Breast epithelium (tissue), 4 donors: ENCODE results near the gene FBXO7. TPM values are rescaled to one million over a fixed set of nuclear protein-coding genes. Genes with fewer than 3 reads are reported as not detected.

Experiments used
- DNase-seq, 2 donors: peaks; one replicate each; pipeline ENCODE4 v3.0.0-alpha.2; 2019; ENCODE audit warnings: low spot score in 2 of 2
- H3K27ac ChIP-seq, 2 donors: fragments of 200-600 bp; sonication (generic) in 1 of 2; one replicate each; pipeline ENCODE4 v1.5.1; 2016 to 2019; ENCODE audit warnings: mild to moderate bottlenecking in 1 of 2
- H3K27me3 ChIP-seq, 2 donors: fragments of 200-600 bp; sonication (generic) in 1 of 2; one replicate each; pipeline versions ENCODE4 v1.5.1 to v1.6.0; 2017 to 2019; ENCODE audit warnings: control low read depth in 1 of 2, mild to moderate bottlenecking in 1 of 2
- H3K36me3 ChIP-seq: fragments of 200-600 bp; one replicate; pipeline ENCODE4 v1.5.1; 2019
- H3K4me1 ChIP-seq, 2 donors: fragments of 200-600 bp; sonication (generic); one replicate each; pipeline ENCODE4 v1.5.1; 2016 to 2019; ENCODE audit warnings: control low read depth in 1 of 2
- H3K4me3 ChIP-seq, 3 donors: fragments of 200-600 bp; sonication (generic); 1 replicate in 2 of 3; 2 replicates in 1 of 3; pipeline ENCODE4 v1.5.1; 2016 to 2019; ENCODE audit warnings: mild to moderate bottlenecking in 3 of 3, moderate library complexity in 2 of 3
- H3K9me3 ChIP-seq, 2 donors: fragments of 200-600 bp; sonication (generic) in 1 of 2; one replicate each; pipeline ENCODE4 v1.5.1; 2016 to 2019; ENCODE audit warnings: control low read depth in 1 of 2
- CTCF ChIP-seq, 3 donors: fragments of 450-650 bp; IDR thresholded peaks; one replicate each; pipeline ENCODE4 v1.5.1; 2016 to 2017; ENCODE audit warnings: antibody characterized with exemption in 3 of 3, mild to moderate bottlenecking in 3 of 3, moderate library complexity in 3 of 3
- POLR2A ChIP-seq: fragments of 450-650 bp; IDR thresholded peaks from one replicate; pipeline ENCODE4 v1.6.1; 2016; ENCODE audit warnings: antibody characterized with exemption, mild to moderate bottlenecking, moderate library complexity
- POLR2AphosphoS5 ChIP-seq, 3 donors: sonication (generic); formaldehyde crosslinking; IDR thresholded peaks; one replicate each; pipeline ENCODE4 v1.6.1; 2017; ENCODE audit warnings: antibody characterized with exemption in 3 of 3
- intact Hi-C: fragments of 100-400 bp; cut with DNase I; formaldehyde crosslinking; loops from one replicate; pipeline ENCODE4 v1.15.1; 2023; ENCODE audit warnings: low total_unique reads
- total RNA-seq, 3 donors: library from RNA; depleted of rRNA; stranded (reverse); fragments of >200 nt; gene quantifications; one replicate each; pipeline ENCODE4 v1.1.0, GENCODE V29; 2016

Gene FBXO7
- total RNA-seq, 3 donors from 2014 or later = 73.7 to 119 (median 107) TPM

- intact Hi-C loops = no loop called here
- Histone ChIP-seq H3K4me1 (no peaks in the 10 kb centered on the region), H3K36me3 (no peaks in the 10 kb centered on the region), H3K4me3 (no peak overlapping the region), H3K9me3 (no peaks in the 10 kb centered on the region), H3K27me3 (no peaks in the 10 kb centered on the region), H3K27ac (no peak overlapping the region)
- no peak for DNase-seq
- TF ChIP-seq CTCF (IDR thresholded peaks at IDR 0.05) = no peak
- TF ChIP-seq POLR2A = no peak
- TF ChIP-seq POLR2AphosphoS5 (IDR thresholded peaks at IDR 0.05) = no peak
Measured at GRCh38 chr22:32501836-32502752, 27.5 kb downstream of the FBXO7 start.

GRCh38 chr22:32509045-32509444 lies 34.4 kb downstream of the FBXO7 start:
- no peak for DNase-seq
- H3K27me3 ChIP-seq = no peaks in the 10 kb centered on the region
- intact Hi-C loops = no loop called here
- H3K27ac ChIP-seq = no peak overlapping the region
- no peak overlapping the region for H3K4me3 ChIP-seq
- H3K36me3 ChIP-seq = no peaks in the 10 kb centered on the region
- no peaks in the 10 kb centered on the region for H3K4me1 ChIP-seq
- H3K9me3 ChIP-seq = no peaks in the 10 kb centered on the region
- TF ChIP-seq POLR2A (no peak), POLR2AphosphoS5 (IDR thresholded peaks at IDR 0.05) (no peak), CTCF (IDR thresholded peaks at IDR 0.05) (no peak)

GRCh38 chr22:32511274-32511673 lies 36.7 kb downstream of the FBXO7 start:
- Histone ChIP-seq H3K4me1 (no peaks in the 10 kb centered on the region), H3K27ac (no peak overlapping the region), H3K36me3 (no peaks in the 10 kb centered on the region), H3K9me3 (no peaks in the 10 kb centered on the region), H3K4me3 (no peak overlapping the region), H3K27me3 (no peaks in the 10 kb centered on the region)
- TF ChIP-seq CTCF (IDR thresholded peaks at IDR 0.05) (no peak), POLR2A (no peak), POLR2AphosphoS5 (IDR thresholded peaks at IDR 0.05) (no peak)
- no peak for DNase-seq
- intact Hi-C loops = no loop called here

- Histone ChIP-seq H3K27me3 (no peaks in the 10 kb centered on the region), H3K4me3 (no peak overlapping the region), H3K9me3 (no peaks in the 10 kb centered on the region), H3K36me3 (no peaks in the 10 kb centered on the region), H3K27ac (no peak overlapping the region), H3K4me1 (no peaks in the 10 kb centered on the region)
- TF ChIP-seq POLR2A (no peak), POLR2AphosphoS5 (IDR thresholded peaks at IDR 0.05) (no peak), CTCF (IDR thresholded peaks at IDR 0.05) (no peak)
- no peak for DNase-seq
- intact Hi-C loops = no loop called here
Measured at GRCh38 chr22:32511776-32512175, 37.2 kb downstream of the FBXO7 start.

GRCh38 chr22:32512267-32512982 lies 37.8 kb downstream of the FBXO7 start:
- no peak for DNase-seq
- intact Hi-C loops = no loop called here
- Histone ChIP-seq H3K4me3 (no peak overlapping the region), H3K27me3 (no peaks in the 10 kb centered on the region), H3K27ac (no peak overlapping the region), H3K9me3 (no peaks in the 10 kb centered on the region), H3K36me3 (no peaks in the 10 kb centered on the region), H3K4me1 (no peaks in the 10 kb centered on the region)
- TF ChIP-seq POLR2A (no peak), POLR2AphosphoS5 (IDR thresholded peaks at IDR 0.05) (no peak), CTCF (IDR thresholded peaks at IDR 0.05) (no peak)
